NCI-H2029 treated with DMSO at 0.1 percent for 48 hours (cell line): Measurements from ENCODE around the gene SKIDA1.
A peak's percentile ranks its signal among the peaks of the same experiment; 100 is the strongest.

Experiments
- DNase-seq: peaks from one replicate; lab custom pipeline; 2025; lab: John Stamatoyannopoulos, UW

Gene SKIDA1

GRCh38 chr10:21528236-21529031 lies 3.0 kb upstream of the SKIDA1 start:
- peak; percentile 23 for DNase-seq

DNA sequence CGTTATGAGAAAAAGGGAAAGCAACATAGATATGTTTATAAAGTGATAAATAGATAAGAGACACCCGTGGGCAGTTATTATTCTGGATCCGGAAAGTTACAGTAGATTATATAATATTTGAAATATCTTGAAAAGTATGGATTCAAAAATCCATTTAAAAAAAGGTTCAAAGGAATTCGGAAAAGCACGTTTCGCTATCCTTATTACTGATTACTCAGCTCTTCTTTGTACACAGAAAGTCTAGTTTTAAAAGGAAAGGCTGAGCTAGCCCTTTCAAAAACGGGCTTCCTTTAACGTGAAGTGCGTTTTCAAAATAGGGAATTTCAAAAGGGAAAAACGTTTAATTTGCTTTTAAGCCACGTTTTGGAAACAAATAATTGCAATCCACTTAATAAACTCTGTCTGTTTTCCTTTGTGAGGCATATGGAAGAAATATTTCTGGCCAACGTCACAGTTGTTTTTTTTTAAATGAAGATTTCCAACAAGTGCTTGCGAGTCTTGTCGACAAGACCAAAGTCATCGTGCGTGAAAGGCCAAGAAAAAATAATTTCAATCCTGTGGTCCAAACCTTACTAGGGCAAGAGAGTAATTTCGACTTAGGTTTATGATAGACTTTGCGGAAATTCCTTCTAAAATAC lies 2.2 kb upstream of the SKIDA1 start:
- DNase-seq = no peak

GRCh38 chr10:21526860-21527597 lies 1.5 kb upstream of the SKIDA1 start:
- DNase-seq = peak; percentile 40

DNA sequence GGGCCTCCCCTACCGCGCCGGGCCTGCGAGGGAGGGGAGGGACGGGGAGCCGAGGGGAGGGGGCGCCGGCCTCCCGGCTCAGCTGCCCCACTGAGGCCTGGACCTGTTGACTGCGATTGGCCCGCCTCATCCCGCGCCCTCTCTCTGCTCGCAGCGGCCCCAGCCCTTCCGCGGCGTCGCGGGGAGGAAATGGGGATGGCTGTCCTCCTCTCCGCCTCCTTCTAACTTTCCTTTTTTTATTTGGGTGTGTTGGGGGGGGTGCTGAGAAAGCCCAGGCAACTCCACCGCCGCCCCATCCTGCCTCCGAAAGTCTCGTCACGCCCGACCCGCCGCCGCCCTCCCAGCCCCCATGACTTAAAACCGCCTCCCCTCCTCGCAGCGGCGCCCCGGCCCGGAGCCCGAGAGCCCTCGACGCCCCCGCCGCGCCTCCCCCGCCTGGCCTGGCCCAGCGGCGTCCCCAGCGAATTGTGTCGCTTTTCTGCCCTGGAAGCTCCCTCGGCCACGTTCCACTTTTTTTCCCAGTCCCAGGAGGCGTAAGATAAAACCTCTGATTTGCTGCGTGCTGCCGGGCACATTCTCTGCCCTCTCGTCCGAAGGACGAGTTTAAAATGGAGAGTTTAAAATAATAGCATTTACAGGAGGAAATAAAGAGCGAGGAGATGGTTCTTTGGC lies 842 bp upstream of the SKIDA1 start:
- no peak for DNase-seq

DNA sequence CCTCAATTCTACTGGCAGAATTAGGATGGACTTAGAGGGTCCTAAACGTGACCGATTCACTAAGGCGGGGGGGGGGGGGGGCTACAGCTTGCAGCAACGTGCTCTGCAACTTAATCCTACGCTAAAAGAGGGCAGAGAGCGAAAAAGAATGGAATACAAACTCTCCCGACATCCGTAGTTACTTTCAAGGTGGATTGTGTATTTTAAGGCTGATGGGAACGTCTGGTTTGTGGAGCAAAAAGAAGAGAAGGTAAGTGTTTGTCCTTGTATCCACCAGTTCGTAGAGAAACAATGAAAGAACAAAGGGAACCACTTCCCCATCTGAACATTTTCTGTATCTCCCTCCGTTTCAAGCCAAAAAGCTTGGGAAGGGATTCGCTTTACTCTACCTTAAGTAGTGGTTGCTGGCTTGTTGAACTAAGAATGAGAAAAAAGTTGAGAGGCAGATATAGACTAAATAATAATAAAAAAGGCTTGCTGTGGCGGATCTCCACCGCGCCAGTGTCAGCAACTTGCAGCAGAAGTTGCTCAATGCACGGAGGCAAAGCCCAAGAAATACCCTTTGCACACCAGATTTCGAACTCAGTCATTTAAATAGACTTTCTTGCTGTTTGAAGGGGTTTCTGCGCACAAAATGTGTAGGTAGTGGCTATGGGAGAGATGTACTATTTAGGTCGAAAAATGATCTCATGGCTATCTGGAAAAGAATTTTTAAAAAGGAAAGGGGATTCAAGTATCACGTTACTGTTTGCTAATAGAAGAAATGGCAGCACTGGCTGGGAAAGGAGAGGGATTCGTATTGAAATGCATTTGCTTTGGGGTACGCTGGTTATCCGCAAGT lies 736 bp downstream of the SKIDA1 start:
- DNase-seq = peak; percentile 34

GRCh38 chr10:21524131-21524525 lies 1.4 kb downstream of the SKIDA1 start:
- no peak for DNase-seq

DNA sequence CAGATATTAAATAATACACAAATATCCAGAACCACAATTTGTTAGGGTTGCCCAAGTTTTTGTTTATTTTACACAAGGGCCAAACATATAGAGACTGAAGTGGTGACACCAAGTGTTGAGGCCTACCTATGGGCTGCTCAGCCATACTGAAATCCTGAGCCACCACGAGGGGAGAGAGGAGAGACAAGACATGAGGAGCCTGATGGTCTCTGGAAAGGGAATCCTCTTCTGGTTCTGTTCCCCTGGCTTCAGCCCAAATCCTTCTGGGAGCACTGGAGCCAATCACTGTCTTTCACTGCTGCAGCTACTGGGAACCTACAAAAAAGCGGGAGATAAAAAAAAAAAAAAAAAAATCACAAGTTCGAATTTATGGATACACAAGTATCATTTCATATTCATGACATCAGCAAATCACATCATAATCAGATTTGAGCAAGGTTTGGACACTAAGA lies 1.9 kb downstream of the SKIDA1 start:
- no peak for DNase-seq

- no peak for DNase-seq
These were observed 2.7 kb downstream of the SKIDA1 start for GRCh38 chr10:21522631-21523406.

- DNase-seq = no peak
These were observed 3.5 kb downstream of the SKIDA1 start for GRCh38 chr10:21521751-21522533.

GRCh38 chr10:21520949-21521348 lies 4.5 kb downstream of the SKIDA1 start:
- no peak for DNase-seq

GRCh38 chr10:21520509-21520908 lies 5.0 kb downstream of the SKIDA1 start:
- DNase-seq = no peak

- DNase-seq = peak; percentile 20
These were observed 5.5 kb downstream of the SKIDA1 start for GRCh38 chr10:21519941-21520436.

- DNase-seq = no peak
These were observed 6.0 kb downstream of the SKIDA1 start for GRCh38 chr10:21519397-21519933.

- DNase-seq = peak; percentile 21
These were observed 6.7 kb downstream of the SKIDA1 start for GRCh38 chr10:21518641-21519396.

DNA sequence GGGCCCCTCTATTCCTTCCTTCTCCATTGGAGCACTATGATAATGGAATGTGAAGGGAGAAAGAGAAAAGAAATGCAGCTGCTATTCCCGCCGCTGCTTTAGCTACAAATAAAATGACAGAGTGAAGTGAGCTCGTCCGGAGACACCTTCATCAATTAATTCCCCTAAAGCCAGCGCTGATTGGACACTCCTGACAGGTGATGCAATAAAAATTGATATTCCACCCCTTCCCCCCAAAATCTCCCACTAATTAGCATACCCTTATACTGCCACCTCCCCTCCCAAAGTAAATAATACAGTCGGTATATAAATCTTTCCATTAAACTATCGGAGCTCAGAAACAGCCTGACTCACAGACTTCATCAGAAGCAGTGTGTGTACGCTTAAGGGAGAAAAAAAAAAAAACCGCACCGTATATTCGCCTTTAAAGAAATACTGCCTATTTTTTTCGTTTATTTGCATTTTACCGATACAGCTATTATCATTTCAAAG lies 7.3 kb downstream of the SKIDA1 start:
- peak; percentile 45 for DNase-seq

GRCh38 chr10:21517134-21518031 lies 8.1 kb downstream of the SKIDA1 start:
- DNase-seq = no peak
